ENCODE results near the gene TMEM198.

GRCh38 chr2:219572237-219573001, 28.6 kb downstream of the TMEM198 start, which contains the start of gene INHA:
- no peak for TF ChIP-seq CTCF (conservative IDR thresholded peaks at IDR 0.05)
- TF ChIP-seq ZFX (IDR thresholded peaks at IDR 0.05) = no peak

All from C4-2B (cell line).